ENCODE measurements around the gene MRPS23. TPM values are rescaled to one million over a fixed set of nuclear protein-coding genes. Genes with fewer than 3 reads are reported as not detected.
"Not testable (repeated sequence)": the region's sequence is repeated elsewhere in the genome, so short reads cannot be mapped to it uniquely, and the experiment has no call there.

MRPS23 gene
- polyA plus RNA-seq, 1 donor from 2014 or later = 80.5 TPM

GRCh38 chr17:57849163-57849873 is 526 bp downstream of the MRPS23 start:
- peak overlapping the region; percentile 73 for H3K9ac ChIP-seq (ENCODE audit: low read length)
- peaks cover 11% of the 10 kb centered on the region for H3K79me2 ChIP-seq (replicated peaks; ENCODE audit: insufficient read depth, low read length)
- H3K4me3 ChIP-seq (ENCODE audit: low read length) = peak overlapping the region; percentile 76
- H3K4me2 ChIP-seq (ENCODE audit: low read length) = peak overlapping the region; percentile 94
- H3K27ac ChIP-seq (ENCODE audit: low read length) = peak overlapping the region; percentile 32
- H3K9me3 ChIP-seq (ENCODE audit: low read length) = no peaks in the 10 kb centered on the region
- no peaks in the 10 kb centered on the region for H3K9me2 ChIP-seq (ENCODE audit: insufficient read depth, low read length)
- no peaks in the 10 kb centered on the region for H3K27me3 ChIP-seq (ENCODE audit: insufficient read depth, low read depth, low read length)
- H4K20me1 ChIP-seq (ENCODE audit: insufficient read depth) = no peaks in the 10 kb centered on the region
- no peaks in the 10 kb centered on the region for H3F3A ChIP-seq (ENCODE audit: insufficient read depth, low read length, poor library complexity, severe bottlenecking)
- TF ChIP-seq RAD21 (conservative IDR thresholded peaks at IDR 0.05) (no peak), REST (IDR thresholded peaks at IDR 0.05; ENCODE audit: borderline replicate concordance) (no peak), POLR2AphosphoS5 (IDR thresholded peaks at IDR 0.05) (no peak), TAF1 (IDR thresholded peaks at IDR 0.05; ENCODE audit: low read depth) (no peak)
- no peaks in the 10 kb centered on the region for H3K36me3 ChIP-seq (ENCODE audit: insufficient read depth, low read length)
- peak overlapping the region; percentile 47 for H2AFZ ChIP-seq (ENCODE audit: low read depth, low read length)

- H3F3A ChIP-seq (ENCODE audit: insufficient read depth, low read length, poor library complexity, severe bottlenecking); H3K4me3 ChIP-seq (ENCODE audit: low read length); H3K9me3 ChIP-seq (ENCODE audit: low read length); H3K4me2 ChIP-seq (ENCODE audit: low read length); H3K27me3 ChIP-seq (ENCODE audit: insufficient read depth, low read depth, low read length); H2AFZ ChIP-seq (ENCODE audit: low read depth, low read length); H3K36me3 ChIP-seq (ENCODE audit: insufficient read depth, low read length); H4K20me1 ChIP-seq (ENCODE audit: insufficient read depth); H3K27ac ChIP-seq (ENCODE audit: low read length); H3K9ac ChIP-seq (ENCODE audit: low read length); H3K9me2 ChIP-seq (ENCODE audit: insufficient read depth, low read length): not testable (repeated sequence)
- peaks cover 14% of the 10 kb centered on the region for H3K79me2 ChIP-seq (replicated peaks; ENCODE audit: insufficient read depth, low read length)
These were observed 3.5 kb downstream of the MRPS23 start for GRCh38 chr17:57846056-57846945.

DNA sequence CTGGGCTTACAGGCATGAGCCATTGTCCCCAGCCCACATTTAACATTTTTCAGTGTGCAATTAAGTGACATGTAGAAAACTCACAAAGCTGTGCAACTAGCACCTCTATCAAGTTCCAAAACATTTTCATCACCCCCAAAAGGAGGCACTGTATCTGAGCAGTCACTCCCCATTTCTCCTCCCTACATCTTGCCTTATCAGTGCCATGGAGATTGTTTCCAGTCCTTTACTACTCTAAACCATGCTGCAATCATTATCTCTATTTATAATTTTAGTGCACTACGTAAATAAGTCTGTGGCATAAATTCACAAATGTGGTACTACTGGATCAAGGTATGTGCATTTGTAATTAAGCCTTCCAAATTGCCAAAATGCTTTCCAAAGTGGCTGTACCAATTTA is 7.6 kb downstream of the MRPS23 start:
- no peak overlapping the region for H3K9ac ChIP-seq (ENCODE audit: low read length)
- H3F3A ChIP-seq (ENCODE audit: insufficient read depth, low read length, poor library complexity, severe bottlenecking) = no peaks in the 10 kb centered on the region
- H3K27ac ChIP-seq (ENCODE audit: low read length) = no peak overlapping the region
- H2AFZ ChIP-seq (ENCODE audit: low read depth, low read length) = no peak overlapping the region
- no peaks in the 10 kb centered on the region for H3K9me2 ChIP-seq (ENCODE audit: insufficient read depth, low read length)
- H3K36me3 ChIP-seq (ENCODE audit: insufficient read depth, low read length) = no peaks in the 10 kb centered on the region
- no peak overlapping the region for H3K4me2 ChIP-seq (ENCODE audit: low read length)
- H3K79me2 ChIP-seq (replicated peaks; ENCODE audit: insufficient read depth, low read length) = peaks cover 3% of the 10 kb centered on the region
- no peaks in the 10 kb centered on the region for H3K9me3 ChIP-seq (ENCODE audit: low read length)
- TF ChIP-seq TAF1 (IDR thresholded peaks at IDR 0.05; ENCODE audit: low read depth) (no peak), EZH2 (IDR thresholded peaks at IDR 0.05; ENCODE audit: borderline replicate concordance, insufficient read depth, low read length, poor library complexity, severe bottlenecking) (no peak), MXI1 (conservative IDR thresholded peaks at IDR 0.05; ENCODE audit: poor library complexity, severe bottlenecking) (no peak), EP300 (conservative IDR thresholded peaks at IDR 0.05; ENCODE audit: poor library complexity, severe bottlenecking) (no peak), RAD21 (conservative IDR thresholded peaks at IDR 0.05) (no peak), POLR2AphosphoS5 (IDR thresholded peaks at IDR 0.05) (no peak), SMC3 (conservative IDR thresholded peaks at IDR 0.05; ENCODE audit: poor library complexity) (no peak), REST (IDR thresholded peaks at IDR 0.05; ENCODE audit: borderline replicate concordance) (no peak)
- TF ChIP-seq, protein P1, sequence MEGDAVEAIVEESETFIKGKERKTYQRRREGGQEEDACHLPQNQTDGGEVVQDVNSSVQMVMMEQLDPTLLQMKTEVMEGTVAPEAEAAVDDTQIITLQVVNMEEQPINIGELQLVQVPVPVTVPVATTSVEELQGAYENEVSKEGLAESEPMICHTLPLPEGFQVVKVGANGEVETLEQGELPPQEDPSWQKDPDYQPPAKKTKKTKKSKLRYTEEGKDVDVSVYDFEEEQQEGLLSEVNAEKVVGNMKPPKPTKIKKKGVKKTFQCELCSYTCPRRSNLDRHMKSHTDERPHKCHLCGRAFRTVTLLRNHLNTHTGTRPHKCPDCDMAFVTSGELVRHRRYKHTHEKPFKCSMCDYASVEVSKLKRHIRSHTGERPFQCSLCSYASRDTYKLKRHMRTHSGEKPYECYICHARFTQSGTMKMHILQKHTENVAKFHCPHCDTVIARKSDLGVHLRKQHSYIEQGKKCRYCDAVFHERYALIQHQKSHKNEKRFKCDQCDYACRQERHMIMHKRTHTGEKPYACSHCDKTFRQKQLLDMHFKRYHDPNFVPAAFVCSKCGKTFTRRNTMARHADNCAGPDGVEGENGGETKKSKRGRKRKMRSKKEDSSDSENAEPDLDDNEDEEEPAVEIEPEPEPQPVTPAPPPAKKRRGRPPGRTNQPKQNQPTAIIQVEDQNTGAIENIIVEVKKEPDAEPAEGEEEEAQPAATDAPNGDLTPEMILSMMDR (IDR thresholded peaks at IDR 0.05; ENCODE audit: poor library complexity, severe bottlenecking) = no peak
- no peaks in the 10 kb centered on the region for H4K20me1 ChIP-seq (ENCODE audit: insufficient read depth)
- no peaks in the 10 kb centered on the region for H3K27me3 ChIP-seq (ENCODE audit: insufficient read depth, low read depth, low read length)
- no peak overlapping the region for H3K4me3 ChIP-seq (ENCODE audit: low read length)
